Measurements from ENCODE around the gene HNRNPH3. TPM values are rescaled to one million over a fixed set of nuclear protein-coding genes. Genes with fewer than 3 reads are reported as not detected.
"Not testable (repeated sequence)": the region's sequence is repeated elsewhere in the genome, so short reads cannot be mapped to it uniquely, and the experiment has no call there.

Gene HNRNPH3
- total RNA-seq, 4 donors from 2014 or later = 47.8 to 75.8 (median 56.8) TPM

DNA sequence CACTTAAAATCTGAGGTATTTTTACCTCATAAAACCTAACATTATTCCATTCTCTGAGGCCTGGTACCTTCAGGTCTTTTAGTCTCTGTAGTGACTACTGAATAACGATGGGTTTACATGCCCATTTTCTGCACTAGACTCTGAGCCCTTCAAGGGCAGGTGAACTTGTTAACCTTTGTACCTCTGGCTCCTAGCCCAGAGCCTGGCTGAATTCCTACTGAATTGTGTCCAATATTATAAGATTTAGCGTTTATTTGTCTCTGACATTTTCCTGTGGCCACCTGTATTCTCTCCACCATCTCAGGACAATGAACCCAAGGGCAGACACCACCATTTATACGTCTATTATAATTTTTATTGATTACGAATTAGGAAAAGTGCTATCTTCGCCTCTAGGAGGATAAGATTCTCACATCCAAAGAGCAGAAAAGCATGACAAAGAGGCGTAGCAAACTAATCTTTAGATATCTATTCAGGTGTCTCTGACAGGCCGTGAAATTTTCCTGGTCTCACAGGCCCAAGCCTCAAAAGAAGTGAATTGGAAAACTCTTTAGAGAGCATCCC, 27.9 kb upstream of the HNRNPH3 start:
- Histone ChIP-seq H3K4me1 (no peaks in the 10 kb centered on the region), H3K27ac (no peak overlapping the region), H3K9me3 (no peaks in the 10 kb centered on the region), H3K36me3 (no peaks in the 10 kb centered on the region), H3K4me3 (replicated peaks in 1 of 3) (no peak overlapping the region), H3K27me3 (no peaks in the 10 kb centered on the region)
- intact Hi-C loops (cut with DNase I) = loop anchor here (5.0 kb wide), 1 partner anchor 92 kb away; no protein-coding TSS in a partner anchor
- TF ChIP-seq, protein P1, sequence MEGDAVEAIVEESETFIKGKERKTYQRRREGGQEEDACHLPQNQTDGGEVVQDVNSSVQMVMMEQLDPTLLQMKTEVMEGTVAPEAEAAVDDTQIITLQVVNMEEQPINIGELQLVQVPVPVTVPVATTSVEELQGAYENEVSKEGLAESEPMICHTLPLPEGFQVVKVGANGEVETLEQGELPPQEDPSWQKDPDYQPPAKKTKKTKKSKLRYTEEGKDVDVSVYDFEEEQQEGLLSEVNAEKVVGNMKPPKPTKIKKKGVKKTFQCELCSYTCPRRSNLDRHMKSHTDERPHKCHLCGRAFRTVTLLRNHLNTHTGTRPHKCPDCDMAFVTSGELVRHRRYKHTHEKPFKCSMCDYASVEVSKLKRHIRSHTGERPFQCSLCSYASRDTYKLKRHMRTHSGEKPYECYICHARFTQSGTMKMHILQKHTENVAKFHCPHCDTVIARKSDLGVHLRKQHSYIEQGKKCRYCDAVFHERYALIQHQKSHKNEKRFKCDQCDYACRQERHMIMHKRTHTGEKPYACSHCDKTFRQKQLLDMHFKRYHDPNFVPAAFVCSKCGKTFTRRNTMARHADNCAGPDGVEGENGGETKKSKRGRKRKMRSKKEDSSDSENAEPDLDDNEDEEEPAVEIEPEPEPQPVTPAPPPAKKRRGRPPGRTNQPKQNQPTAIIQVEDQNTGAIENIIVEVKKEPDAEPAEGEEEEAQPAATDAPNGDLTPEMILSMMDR (IDR thresholded peaks at IDR 0.05) = no peak
- no peak for TF ChIP-seq POLR2A (IDR thresholded peaks at IDR 0.05)
- no peak for DNase-seq
- WGBS, 2 donors = 66 to 71% methylated on average over 7 of the region's 7 CpGs

DNA sequence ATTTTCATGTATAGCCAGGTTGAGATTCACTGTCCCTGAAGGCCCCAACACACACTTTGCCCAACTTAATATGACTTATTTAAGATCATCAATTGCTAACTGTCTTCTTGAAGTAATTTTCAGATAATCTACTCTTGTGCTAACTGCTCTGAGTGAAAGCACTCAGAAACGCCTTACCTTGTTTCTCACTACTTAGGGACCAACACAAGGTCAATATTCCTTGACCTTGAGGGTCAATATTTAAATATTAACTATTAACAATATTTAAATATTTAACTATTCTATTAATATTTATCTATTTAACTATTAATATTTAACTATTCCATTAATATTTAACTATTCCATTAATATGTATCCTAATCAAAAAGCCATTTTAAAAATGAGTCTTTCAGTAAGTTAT, 26.0 kb upstream of the HNRNPH3 start:
- intact Hi-C loops (cut with DNase I) = no loop called here
- no peak overlapping the region for H3K4me3 ChIP-seq (replicated peaks in 1 of 3)
- WGBS, 2 donors = 2 to 49% methylated on average over 1 of the region's 1 CpG
- H3K27me3 ChIP-seq = no peaks in the 10 kb centered on the region
- no peak for TF ChIP-seq POLR2A (IDR thresholded peaks at IDR 0.05)
- TF ChIP-seq, protein P1 (IDR thresholded peaks at IDR 0.05) = no peak
- no peaks in the 10 kb centered on the region for H3K4me1 ChIP-seq
- H3K9me3 ChIP-seq = no peaks in the 10 kb centered on the region
- no peak overlapping the region for H3K27ac ChIP-seq
- DNase-seq = no peak
- no peaks in the 10 kb centered on the region for H3K36me3 ChIP-seq

DNA sequence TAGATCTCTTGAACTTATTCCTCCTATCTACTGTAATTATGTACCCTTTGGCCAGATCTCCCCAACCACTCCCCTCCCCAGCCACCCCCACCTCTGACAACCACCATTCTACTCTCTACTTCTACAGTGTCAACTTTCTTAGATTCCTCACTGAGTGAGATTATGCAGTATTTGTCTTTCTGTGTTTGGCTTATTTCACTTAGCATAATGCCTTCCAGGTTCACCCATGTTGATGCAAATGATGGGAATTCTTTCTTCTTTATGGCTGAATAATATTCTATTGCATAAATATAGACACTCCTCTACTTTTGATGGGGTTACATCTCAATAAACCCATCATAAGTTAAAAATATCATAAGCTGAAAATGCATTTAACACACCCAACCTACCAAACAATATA, 21.3 kb upstream of the HNRNPH3 start:
- TF ChIP-seq, protein P1 (IDR thresholded peaks at IDR 0.05) = no peak
- no peak for TF ChIP-seq POLR2A (IDR thresholded peaks at IDR 0.05)
- Histone ChIP-seq H3K4me1 (no peaks in the 10 kb centered on the region), H3K27ac (no peak overlapping the region), H3K4me3 (replicated peaks in 1 of 3) (no peak overlapping the region), H3K27me3 (no peaks in the 10 kb centered on the region), H3K36me3 (no peaks in the 10 kb centered on the region), H3K9me3 (no peaks in the 10 kb centered on the region)
- intact Hi-C loops (cut with DNase I) = no loop called here
- DNase-seq = no peak

DNA sequence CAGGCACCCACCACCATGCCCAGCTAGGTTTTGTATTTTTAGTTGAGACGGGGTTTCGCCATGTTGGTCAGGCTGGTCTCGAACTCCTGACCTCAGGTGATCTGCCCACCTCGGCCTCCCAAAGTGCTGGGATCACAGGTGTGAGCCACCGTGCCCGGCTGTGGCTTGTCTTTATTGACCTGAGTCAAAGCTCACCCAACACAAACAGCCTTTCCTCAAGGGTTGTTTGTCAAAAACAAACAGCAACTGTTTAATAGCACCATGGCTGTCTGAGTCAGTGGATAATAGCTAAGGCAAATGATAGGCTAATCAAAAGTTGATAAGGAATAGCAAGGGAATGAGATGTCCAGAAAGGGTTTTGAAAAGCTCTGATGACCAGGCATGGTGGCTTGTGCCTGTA, 16.9 kb upstream of the HNRNPH3 start:
- WGBS, 2 donors = 83 to 98% methylated on average over 6 of the region's 6 CpGs
- H3K4me3 ChIP-seq (replicated peaks in 1 of 3); H3K4me1 ChIP-seq; intact Hi-C loops (cut with DNase I); H3K27ac ChIP-seq; H3K36me3 ChIP-seq; H3K9me3 ChIP-seq; DNase-seq; H3K27me3 ChIP-seq: not testable (repeated sequence)

DNA sequence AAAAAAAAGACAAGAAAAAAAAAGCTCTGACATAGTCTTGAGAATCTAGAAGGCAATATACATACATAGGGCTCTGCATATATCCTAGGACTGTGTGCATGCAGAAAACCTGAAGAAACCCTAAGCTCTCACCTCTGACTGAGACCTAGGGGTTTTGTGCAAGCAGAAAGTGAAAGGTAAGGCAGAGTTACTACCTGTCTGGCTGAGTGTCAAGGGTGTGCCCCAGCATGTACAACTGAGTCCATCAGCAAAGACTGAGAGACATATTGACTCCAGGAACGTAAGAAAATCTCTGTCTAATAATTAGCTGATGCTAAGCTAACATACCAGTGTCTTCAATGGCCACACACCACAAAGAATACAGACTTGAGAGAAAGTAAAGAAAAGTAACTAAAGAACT, 16.3 kb upstream of the HNRNPH3 start:
- H3K27ac ChIP-seq = no peak overlapping the region
- TF ChIP-seq POLR2A (IDR thresholded peaks at IDR 0.05) = no peak
- TF ChIP-seq, protein P1 (IDR thresholded peaks at IDR 0.05) = no peak
- no peaks in the 10 kb centered on the region for H3K9me3 ChIP-seq
- H3K4me3 ChIP-seq (replicated peaks in 1 of 3) = no peak overlapping the region
- no peak for DNase-seq
- H3K36me3 ChIP-seq = no peaks in the 10 kb centered on the region
- 82 to 100% methylated on average over 1 of the region's 1 CpG for WGBS, 2 donors
- intact Hi-C loops (cut with DNase I) = no loop called here
- no peaks in the 10 kb centered on the region for H3K27me3 ChIP-seq
- no peaks in the 10 kb centered on the region for H3K4me1 ChIP-seq

All from thyroid gland (tissue), 4 donors.